Putamen (tissue), 1 donor: ENCODE data around the gene TPRN.

ENCODE experiments used
- DNase-seq: peaks from one replicate; pipeline ENCODE4 v3.0.0-alpha.2; 2016; ENCODE audit warnings: low spot score

TPRN gene

GRCh38 chr9:137172901-137173795 lies 27.4 kb downstream of the TPRN start:
- DNase-seq = no peak

GRCh38 chr9:137171149-137171900 lies 29.2 kb downstream of the TPRN start:
- no peak for DNase-seq

- DNase-seq = no peak
Observed at GRCh38 chr9:137170486-137171148, 29.9 kb downstream of the TPRN start.

- DNase-seq = no peak
Observed at GRCh38 chr9:137169896-137170358, 30.6 kb downstream of the TPRN start, which contains the start of gene LRRC26. Gene LRRC26 (minus strand): TSS chr9:137170051. CDS start chr9:137169943, 108 bp downstream.

- DNase-seq = no peak
Observed at GRCh38 chr9:137168904-137169856, 31.4 kb downstream of the TPRN start.

- no peak for DNase-seq
Observed at GRCh38 chr9:137168573-137168903, 32.0 kb downstream of the TPRN start.

GRCh38 chr9:137167747-137168572 lies 32.6 kb downstream of the TPRN start:
- no peak for DNase-seq

- DNase-seq = no peak
Observed at GRCh38 chr9:137167277-137167746, 33.2 kb downstream of the TPRN start.

- no peak for DNase-seq
Observed at GRCh38 chr9:137166380-137167229, 33.9 kb downstream of the TPRN start.

GRCh38 chr9:137165250-137165836 lies 35.2 kb downstream of the TPRN start:
- DNase-seq = no peak

- no peak for DNase-seq
Observed at GRCh38 chr9:137164370-137165249, 35.9 kb downstream of the TPRN start.

GRCh38 chr9:137163805-137164204 lies 36.7 kb downstream of the TPRN start:
- DNase-seq = no peak

GRCh38 chr9:137163365-137163715 lies 37.2 kb downstream of the TPRN start:
- DNase-seq = no peak

GRCh38 chr9:137162505-137163364 lies 37.8 kb downstream of the TPRN start:
- DNase-seq = no peak

GRCh38 chr9:137161558-137162486 lies 38.7 kb downstream of the TPRN start:
- no peak for DNase-seq
